ENCODE measurements around the gene MTRF1L.

GRCh38 chr6:153018355-153018754 lies 15.8 kb upstream of the MTRF1L start:
- TF ChIP-seq POLR2A (IDR thresholded peaks at IDR 0.05) (no peak), CTCF (IDR thresholded peaks at IDR 0.05) (peak in 1 of 4 experiments; percentile 0)
